ENCODE data around the gene NCKAP5.
"Not testable (repeated sequence)": the region's sequence is repeated elsewhere in the genome, so short reads cannot be mapped to it uniquely, and the experiment has no call there.

Gene NCKAP5

DNA sequence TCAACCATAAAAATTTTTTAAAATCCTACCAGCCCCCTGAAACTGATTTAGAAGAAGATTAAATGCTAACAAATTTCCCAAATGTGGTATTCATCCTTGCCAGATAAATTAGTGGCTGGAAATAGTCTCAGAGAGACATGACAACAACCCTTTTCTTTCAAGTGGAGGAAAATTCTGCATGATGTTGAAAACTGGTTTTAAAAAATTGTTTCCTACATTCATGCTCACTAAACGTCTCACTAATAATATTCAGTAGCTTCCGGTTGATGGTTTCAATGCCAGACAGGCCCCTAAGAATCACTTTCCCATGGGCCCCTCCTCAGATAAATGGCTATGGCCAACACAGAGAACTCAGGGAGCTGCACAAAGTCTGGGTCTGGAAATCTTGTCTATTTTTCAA lies 43.2 kb downstream of the NCKAP5 start:
- no peaks in the 10 kb centered on the region for H3K4me1 Mint-ChIP-seq (ENCODE audit: low read depth)

DNA sequence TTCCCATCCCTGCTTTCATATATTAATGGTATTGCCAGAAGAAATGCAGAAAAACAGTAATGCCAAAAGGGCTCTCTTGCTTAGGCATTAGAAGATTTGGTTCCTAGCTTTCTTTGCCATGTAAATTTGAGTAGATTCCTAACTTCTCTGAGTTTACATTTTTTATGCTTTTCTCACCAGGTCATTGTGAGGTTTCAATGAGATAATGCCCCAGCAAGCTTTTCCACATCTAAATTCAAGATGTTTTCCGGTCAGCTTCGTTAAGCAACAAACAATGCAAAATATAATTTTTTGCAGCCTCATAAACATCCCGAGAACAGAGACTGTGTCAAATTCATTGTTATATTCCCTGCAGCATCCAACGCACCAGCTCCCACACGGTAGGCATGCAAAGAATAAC lies 44.9 kb downstream of the NCKAP5 start:
- Mint-ChIP-seq H3K27me3 (ENCODE audit: low read depth) (no peaks in the 10 kb centered on the region), H3K27ac (no peak overlapping the region), H3K4me1 (ENCODE audit: low read depth) (no peaks in the 10 kb centered on the region), H3K9me3 (no peaks in the 10 kb centered on the region), H3K36me3 (ENCODE audit: low read depth) (no peaks in the 10 kb centered on the region), H3K4me3 (no peak overlapping the region)
- no peak for DNase-seq (ENCODE audit: low spot score)

More for the DNA sequence above, 43.2 kb downstream of the NCKAP5 start:
- no peaks in the 10 kb centered on the region for H3K36me3 Mint-ChIP-seq (ENCODE audit: low read depth)
- no peaks in the 10 kb centered on the region for H3K27me3 Mint-ChIP-seq (ENCODE audit: low read depth)
- H3K4me3 Mint-ChIP-seq = no peak overlapping the region
- H3K27ac Mint-ChIP-seq = no peak overlapping the region
- no peaks in the 10 kb centered on the region for H3K9me3 Mint-ChIP-seq
- DNase-seq (ENCODE audit: low spot score) = no peak

DNA sequence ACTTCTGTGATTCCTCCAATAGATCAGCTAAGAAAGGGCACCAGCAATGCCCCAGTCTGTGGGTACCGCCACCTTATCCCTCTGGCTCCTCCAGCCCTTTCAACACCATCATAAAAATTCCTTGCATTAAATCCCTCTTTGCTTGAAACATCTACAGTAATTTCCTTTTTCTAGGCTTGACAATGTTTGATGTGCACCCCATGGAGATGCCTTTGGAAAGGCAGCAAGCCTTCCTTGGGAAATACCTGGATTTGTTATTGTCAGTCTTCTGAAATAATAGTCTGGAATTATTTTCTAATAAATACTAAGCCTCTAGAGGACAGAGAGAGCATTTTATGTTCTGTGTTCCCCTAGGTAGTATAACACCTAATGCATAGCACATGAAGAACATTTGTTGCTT lies 46.1 kb downstream of the NCKAP5 start:
- no peak overlapping the region for H3K27ac Mint-ChIP-seq
- no peaks in the 10 kb centered on the region for H3K36me3 Mint-ChIP-seq (ENCODE audit: low read depth)
- no peak overlapping the region for H3K4me3 Mint-ChIP-seq
- no peaks in the 10 kb centered on the region for H3K9me3 Mint-ChIP-seq
- no peak for DNase-seq (ENCODE audit: low spot score)
- no peaks in the 10 kb centered on the region for H3K4me1 Mint-ChIP-seq (ENCODE audit: low read depth)
- H3K27me3 Mint-ChIP-seq (ENCODE audit: low read depth) = no peaks in the 10 kb centered on the region

DNA sequence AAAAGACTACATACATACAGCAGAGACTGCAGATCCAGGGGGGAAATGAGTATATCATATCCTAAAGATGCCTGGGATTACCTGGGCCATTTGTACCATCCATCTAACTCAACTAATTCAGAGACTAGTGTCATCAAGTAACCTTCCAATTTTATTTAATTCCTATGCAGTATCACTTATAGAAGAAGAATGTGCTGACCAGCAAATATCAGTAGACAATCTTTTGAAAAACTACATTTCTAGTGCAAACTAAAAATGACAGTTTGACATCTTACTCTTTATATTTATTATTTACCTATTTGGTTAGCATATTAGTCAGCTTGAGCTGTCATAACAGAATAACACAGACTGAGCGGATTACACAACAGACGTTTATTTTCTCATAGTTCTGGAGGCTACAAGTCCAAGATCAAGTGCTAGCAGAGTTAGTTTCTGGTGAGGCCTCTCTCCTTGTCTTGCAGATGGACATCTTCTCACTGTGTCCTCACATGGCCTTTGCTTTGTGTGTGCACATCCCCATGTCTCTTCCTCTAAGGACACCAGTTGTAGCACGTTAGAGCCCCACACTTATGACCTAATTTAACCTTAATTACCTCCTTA lies 47.0 kb downstream of the NCKAP5 start:
- H3K36me3 Mint-ChIP-seq (ENCODE audit: low read depth) = no peaks in the 10 kb centered on the region
- no peak overlapping the region for H3K27ac Mint-ChIP-seq
- no peaks in the 10 kb centered on the region for H3K27me3 Mint-ChIP-seq (ENCODE audit: low read depth)
- no peaks in the 10 kb centered on the region for H3K9me3 Mint-ChIP-seq
- no peak overlapping the region for H3K4me3 Mint-ChIP-seq
- DNase-seq (ENCODE audit: low spot score) = no peak
- H3K4me1 Mint-ChIP-seq (ENCODE audit: low read depth) = no peaks in the 10 kb centered on the region

DNA sequence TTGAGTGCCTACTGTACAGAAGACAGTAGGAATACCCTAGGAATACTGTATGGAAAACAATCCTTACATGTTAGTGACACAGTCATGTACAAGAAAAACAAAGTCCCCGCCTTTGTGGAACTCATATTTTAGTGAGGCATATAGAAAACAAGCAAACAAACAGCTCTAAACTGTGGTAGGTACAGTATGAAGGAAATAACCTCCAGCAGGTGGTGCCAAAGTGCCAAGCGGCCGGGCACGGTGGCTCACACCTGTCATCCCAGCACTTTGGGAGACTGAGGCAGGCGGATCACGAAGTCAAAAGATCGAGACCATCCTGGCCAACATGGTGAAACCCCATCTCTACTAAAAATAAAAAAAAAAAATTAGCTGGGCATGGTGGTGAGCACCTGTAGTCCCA lies 48.6 kb downstream of the NCKAP5 start:
- not testable (repeated sequence) for H3K9me3 Mint-ChIP-seq; H3K4me3 Mint-ChIP-seq; H3K27me3 Mint-ChIP-seq (ENCODE audit: low read depth); H3K36me3 Mint-ChIP-seq (ENCODE audit: low read depth); DNase-seq (ENCODE audit: low spot score); H3K4me1 Mint-ChIP-seq (ENCODE audit: low read depth); H3K27ac Mint-ChIP-seq

DNA sequence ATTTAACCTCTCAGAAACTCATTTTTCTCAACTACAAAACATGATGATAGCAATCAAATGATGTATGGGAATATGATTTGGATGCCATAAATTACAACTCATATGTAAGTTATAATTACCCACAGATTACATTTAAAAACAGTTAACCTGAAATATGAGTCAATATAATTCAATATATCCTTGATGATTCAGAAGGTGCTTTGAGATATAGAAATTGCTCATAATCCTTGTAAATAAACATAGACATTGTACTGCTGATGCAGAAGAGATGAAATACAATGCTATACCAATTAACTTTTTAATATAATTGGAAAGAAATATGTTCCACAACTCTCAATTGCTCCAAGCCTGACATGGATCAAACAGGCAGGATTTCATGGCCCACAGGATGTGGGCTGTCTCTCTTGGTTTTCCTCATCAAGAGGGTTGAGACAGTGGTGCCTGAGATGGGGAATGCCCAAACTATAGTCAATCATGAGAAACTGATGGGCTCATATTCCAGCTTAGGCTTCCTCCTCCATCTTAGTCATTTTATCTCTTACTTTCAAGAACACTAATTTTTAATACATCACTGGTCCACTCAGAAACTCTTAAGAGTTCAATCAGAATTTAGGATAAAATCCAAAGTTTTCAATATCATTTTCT lies 49.4 kb downstream of the NCKAP5 start:
- no peak overlapping the region for H3K27ac Mint-ChIP-seq
- no peaks in the 10 kb centered on the region for H3K4me1 Mint-ChIP-seq (ENCODE audit: low read depth)
- H3K36me3 Mint-ChIP-seq (ENCODE audit: low read depth) = no peaks in the 10 kb centered on the region
- H3K27me3 Mint-ChIP-seq (ENCODE audit: low read depth) = no peaks in the 10 kb centered on the region
- no peak overlapping the region for H3K4me3 Mint-ChIP-seq
- no peak for DNase-seq (ENCODE audit: low spot score)
- H3K9me3 Mint-ChIP-seq = no peaks in the 10 kb centered on the region

DNA sequence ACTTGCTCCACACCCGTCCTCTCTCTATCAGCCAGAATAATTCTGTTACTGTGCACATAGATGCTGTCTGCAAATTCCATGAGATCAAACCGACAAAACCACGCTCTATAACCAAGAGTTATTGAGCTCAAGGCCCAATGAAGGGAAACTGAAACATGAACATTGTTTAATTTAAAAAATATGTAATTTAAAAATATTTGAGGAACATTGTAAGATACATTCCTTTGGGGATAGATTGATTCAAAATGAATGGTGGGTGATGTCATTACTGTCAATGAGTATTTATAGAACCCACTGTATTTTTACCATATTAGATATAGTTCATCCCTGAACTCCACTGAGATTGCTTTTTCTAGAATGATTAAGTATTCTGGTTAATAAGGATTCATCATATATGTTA lies 50.4 kb downstream of the NCKAP5 start:
- no peak overlapping the region for H3K4me3 Mint-ChIP-seq
- H3K27ac Mint-ChIP-seq = no peak overlapping the region
- no peaks in the 10 kb centered on the region for H3K9me3 Mint-ChIP-seq

DNA sequence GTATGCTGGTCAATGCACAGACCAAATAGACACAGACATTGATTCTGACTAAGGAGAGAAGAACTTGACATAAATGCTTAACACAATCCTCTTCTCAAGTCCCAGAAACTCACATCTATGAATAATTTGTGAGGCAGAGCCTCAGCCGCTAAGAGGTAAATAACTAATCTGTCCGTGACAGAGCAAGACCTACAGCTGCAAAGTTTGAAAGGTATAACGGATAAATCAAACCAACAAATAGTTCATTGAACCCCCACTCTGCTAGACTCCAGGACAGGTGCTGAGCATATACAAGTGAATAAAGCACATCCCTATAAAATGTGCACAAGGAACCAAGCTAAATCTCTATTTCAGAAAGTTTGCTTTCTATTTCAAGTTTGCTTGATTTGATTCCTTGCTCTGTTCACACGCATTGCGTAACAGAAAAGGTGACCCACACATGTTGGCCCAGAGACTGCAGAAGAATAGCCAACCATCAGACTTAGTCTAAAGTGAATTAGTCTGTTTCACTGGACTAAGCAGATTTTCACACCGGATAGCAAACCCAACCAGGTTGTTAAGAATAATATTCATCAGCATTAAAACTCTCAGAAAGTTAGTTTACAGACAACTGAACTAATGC lies 51.7 kb downstream of the NCKAP5 start:
- no peaks in the 10 kb centered on the region for H3K9me3 Mint-ChIP-seq
- no peaks in the 10 kb centered on the region for H3K4me1 Mint-ChIP-seq (ENCODE audit: low read depth)
- no peaks in the 10 kb centered on the region for H3K27me3 Mint-ChIP-seq (ENCODE audit: low read depth)
- no peak overlapping the region for H3K4me3 Mint-ChIP-seq
- no peak for DNase-seq (ENCODE audit: low spot score)
- H3K27ac Mint-ChIP-seq = no peak overlapping the region
- no peaks in the 10 kb centered on the region for H3K36me3 Mint-ChIP-seq (ENCODE audit: low read depth)

More for the DNA sequence above, 50.4 kb downstream of the NCKAP5 start:
- no peaks in the 10 kb centered on the region for H3K36me3 Mint-ChIP-seq (ENCODE audit: low read depth)
- no peaks in the 10 kb centered on the region for H3K27me3 Mint-ChIP-seq (ENCODE audit: low read depth)
- DNase-seq (ENCODE audit: low spot score) = no peak
- H3K4me1 Mint-ChIP-seq (ENCODE audit: low read depth) = no peaks in the 10 kb centered on the region

DNA sequence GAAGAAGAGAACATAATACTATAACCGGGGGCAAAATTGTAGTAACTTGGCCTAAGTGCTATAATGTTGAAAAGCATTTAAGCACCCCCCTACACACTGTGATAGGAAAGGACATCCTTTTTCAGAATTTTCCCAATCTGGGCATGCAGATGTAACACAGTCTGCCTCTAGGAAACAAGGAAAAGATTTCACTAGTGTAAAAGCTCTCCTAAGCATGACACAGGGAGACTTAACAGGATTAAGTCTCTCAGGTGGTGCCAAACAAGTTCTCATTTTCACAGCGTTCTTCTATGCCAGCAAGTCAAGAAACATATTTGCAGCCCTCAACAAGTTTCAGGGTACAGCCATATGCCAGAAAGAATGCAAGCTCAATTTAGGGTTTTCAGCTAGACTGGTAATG lies 53.0 kb downstream of the NCKAP5 start:
- H3K27me3 Mint-ChIP-seq (ENCODE audit: low read depth) = no peaks in the 10 kb centered on the region
- H3K9me3 Mint-ChIP-seq = no peaks in the 10 kb centered on the region
- H3K4me1 Mint-ChIP-seq (ENCODE audit: low read depth) = no peaks in the 10 kb centered on the region
- H3K27ac Mint-ChIP-seq = no peak overlapping the region
- no peaks in the 10 kb centered on the region for H3K36me3 Mint-ChIP-seq (ENCODE audit: low read depth)
- DNase-seq (ENCODE audit: low spot score) = no peak
- H3K4me3 Mint-ChIP-seq = no peak overlapping the region

DNA sequence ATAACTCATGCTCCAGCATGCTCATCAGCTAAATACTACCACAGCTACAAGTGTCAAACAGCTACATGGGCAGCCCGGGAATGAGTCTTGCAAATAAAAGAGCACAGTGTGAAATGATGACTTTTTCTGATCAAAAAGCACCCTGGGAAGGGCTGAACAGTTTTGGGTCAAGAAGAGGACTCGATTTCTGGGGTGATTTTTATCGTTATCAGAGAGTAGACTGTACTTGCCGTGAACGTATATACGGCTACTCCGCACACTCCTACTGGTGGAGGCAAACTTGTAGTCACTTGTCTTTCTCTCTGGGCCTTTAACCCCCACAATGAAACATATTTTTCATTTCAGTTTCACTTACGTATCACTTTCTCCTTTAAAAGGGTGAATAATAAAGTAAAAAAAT lies 54.4 kb downstream of the NCKAP5 start:
- H3K36me3 Mint-ChIP-seq (ENCODE audit: low read depth) = no peaks in the 10 kb centered on the region
- no peaks in the 10 kb centered on the region for H3K27me3 Mint-ChIP-seq (ENCODE audit: low read depth)
- H3K9me3 Mint-ChIP-seq = no peaks in the 10 kb centered on the region
- no peak overlapping the region for H3K4me3 Mint-ChIP-seq
- H3K27ac Mint-ChIP-seq = no peak overlapping the region
- H3K4me1 Mint-ChIP-seq (ENCODE audit: low read depth) = no peaks in the 10 kb centered on the region
- no peak for DNase-seq (ENCODE audit: low spot score)

DNA sequence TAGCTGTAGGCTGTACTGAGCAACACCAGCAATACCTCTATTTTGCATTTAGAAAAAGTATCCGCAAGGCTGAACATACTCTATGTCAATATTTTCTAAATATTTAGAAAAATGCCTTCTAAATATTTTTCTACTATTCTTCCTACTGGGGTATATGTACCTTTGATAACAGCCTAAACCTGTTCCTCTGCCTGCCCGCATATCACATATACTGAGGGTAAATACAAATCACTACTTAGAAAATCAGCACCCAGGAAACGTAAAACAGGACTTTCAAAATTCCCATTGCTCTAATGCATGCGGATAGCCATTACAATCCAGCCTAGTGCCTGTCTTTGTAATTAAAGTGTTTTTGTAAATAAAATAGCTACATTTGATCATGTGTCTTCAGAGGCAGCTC lies 56.1 kb downstream of the NCKAP5 start:
- Mint-ChIP-seq H3K9me3 (no peaks in the 10 kb centered on the region), H3K27ac (no peak overlapping the region), H3K27me3 (ENCODE audit: low read depth) (no peaks in the 10 kb centered on the region), H3K4me3 (no peak overlapping the region), H3K4me1 (ENCODE audit: low read depth) (no peaks in the 10 kb centered on the region), H3K36me3 (ENCODE audit: low read depth) (no peaks in the 10 kb centered on the region)
- DNase-seq (ENCODE audit: low spot score) = no peak

DNA sequence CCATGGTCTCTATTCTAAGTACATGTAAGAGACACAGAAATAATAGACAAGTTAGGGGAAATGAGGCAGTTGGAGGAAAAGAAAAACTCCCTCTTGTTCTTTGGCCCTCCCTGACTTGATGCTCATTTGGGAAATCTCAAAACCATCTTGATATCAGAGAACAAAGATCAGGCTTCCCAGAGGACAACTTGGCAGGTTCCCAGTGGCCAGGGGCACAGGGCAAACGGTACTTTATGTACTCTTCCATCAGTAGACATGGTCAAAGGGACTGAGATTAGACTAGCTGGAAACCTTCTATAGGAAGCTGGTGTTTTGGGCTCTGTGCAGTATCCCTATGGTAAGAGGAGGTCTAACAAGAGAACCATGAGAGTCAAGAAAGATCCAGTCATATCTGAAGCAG lies 56.6 kb downstream of the NCKAP5 start:
- Mint-ChIP-seq H3K4me3 (no peak overlapping the region), H3K4me1 (ENCODE audit: low read depth) (no peaks in the 10 kb centered on the region), H3K27ac (no peak overlapping the region), H3K36me3 (ENCODE audit: low read depth) (no peaks in the 10 kb centered on the region), H3K27me3 (ENCODE audit: low read depth) (no peaks in the 10 kb centered on the region), H3K9me3 (no peaks in the 10 kb centered on the region)
- no peak for DNase-seq (ENCODE audit: low spot score)

DNA sequence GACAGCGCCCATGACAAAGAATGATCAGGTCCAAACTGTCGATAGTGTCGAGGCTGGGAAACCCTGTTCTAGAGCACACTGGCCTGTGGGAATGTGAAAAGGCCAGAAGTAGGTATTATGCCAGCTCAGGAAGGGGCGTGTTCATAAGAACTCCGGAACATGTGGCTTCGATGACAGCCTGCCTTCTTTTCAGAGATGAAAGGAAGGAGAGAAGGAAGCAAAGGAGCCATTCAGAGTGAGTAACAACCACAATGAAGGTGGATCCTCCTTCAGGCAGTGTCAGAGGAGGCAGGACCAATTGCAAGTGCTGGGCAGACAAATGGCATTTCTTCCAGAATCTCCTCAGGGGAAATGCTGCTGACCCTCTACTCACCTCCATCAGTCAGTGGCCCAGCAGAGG lies 58.5 kb downstream of the NCKAP5 start:
- Mint-ChIP-seq H3K27ac (no peak overlapping the region), H3K4me1 (ENCODE audit: low read depth) (no peaks in the 10 kb centered on the region), H3K9me3 (no peaks in the 10 kb centered on the region), H3K27me3 (ENCODE audit: low read depth) (no peaks in the 10 kb centered on the region), H3K4me3 (no peak overlapping the region), H3K36me3 (ENCODE audit: low read depth) (no peaks in the 10 kb centered on the region)
- DNase-seq (ENCODE audit: low spot score) = no peak

DNA sequence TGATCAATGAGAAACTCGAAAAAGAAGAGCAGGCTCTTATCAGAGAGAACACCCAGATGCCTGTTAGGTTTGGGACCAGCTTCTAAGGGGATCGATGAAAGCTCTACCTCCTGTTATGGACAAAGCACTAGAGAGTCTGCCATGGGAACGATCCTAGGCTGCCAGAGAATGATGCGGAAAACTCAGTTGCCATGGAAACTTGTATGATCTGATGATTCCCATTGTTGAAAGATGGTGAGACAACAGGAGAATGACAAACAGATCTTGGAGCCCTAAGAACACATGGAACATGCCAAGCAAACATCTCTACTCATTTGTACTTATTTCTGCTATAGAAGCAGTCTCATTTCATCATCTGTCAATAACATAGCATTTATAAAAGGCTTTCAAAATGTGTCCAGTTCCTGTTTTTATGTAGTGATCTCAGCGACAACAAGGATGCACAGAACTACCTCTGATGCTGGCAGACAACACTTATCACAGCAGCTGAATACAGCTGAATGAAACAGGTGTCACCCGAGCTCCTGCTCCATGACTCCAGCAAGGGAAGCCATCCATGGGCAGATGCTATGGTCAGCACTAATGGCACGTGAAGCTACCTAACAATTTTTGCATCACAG lies 59.6 kb downstream of the NCKAP5 start:
- H3K4me1 Mint-ChIP-seq (ENCODE audit: low read depth) = no peaks in the 10 kb centered on the region
- H3K27me3 Mint-ChIP-seq (ENCODE audit: low read depth) = no peaks in the 10 kb centered on the region
- H3K27ac Mint-ChIP-seq = no peak overlapping the region
- no peaks in the 10 kb centered on the region for H3K9me3 Mint-ChIP-seq
- H3K4me3 Mint-ChIP-seq = no peak overlapping the region
- no peaks in the 10 kb centered on the region for H3K36me3 Mint-ChIP-seq (ENCODE audit: low read depth)
- no peak for DNase-seq (ENCODE audit: low spot score)
